ENCODE data around the gene DNLZ. TPM values are rescaled to one million over a fixed set of nuclear protein-coding genes. Genes with fewer than 3 reads are reported as not detected.
"Not testable (repeated sequence)": the region's sequence is repeated elsewhere in the genome, so short reads cannot be mapped to it uniquely, and the experiment has no call there.

DNLZ gene
- total RNA-seq, 1 experiment from 2014 or later: 15.0 TPM

GRCh38 chr9:136363949-136364748, 605 bp upstream of the DNLZ start:
- no peak for DNase-seq (ENCODE audit: extremely low read depth, low read depth)

GRCh38 chr9:136362450-136362784, 1.1 kb downstream of the DNLZ start:
- DNase-seq (ENCODE audit: extremely low read depth, low read depth): no peak

- no peak for DNase-seq (ENCODE audit: extremely low read depth, low read depth)
These were observed 1.6 kb downstream of the DNLZ start for GRCh38 chr9:136361754-136362449.

- no peak for DNase-seq (ENCODE audit: extremely low read depth, low read depth)
These were observed 2.3 kb downstream of the DNLZ start for GRCh38 chr9:136361047-136361753.

GRCh38 chr9:136359774-136360718, 3.5 kb downstream of the DNLZ start:
- no peak for DNase-seq (ENCODE audit: extremely low read depth, low read depth)

DNA sequence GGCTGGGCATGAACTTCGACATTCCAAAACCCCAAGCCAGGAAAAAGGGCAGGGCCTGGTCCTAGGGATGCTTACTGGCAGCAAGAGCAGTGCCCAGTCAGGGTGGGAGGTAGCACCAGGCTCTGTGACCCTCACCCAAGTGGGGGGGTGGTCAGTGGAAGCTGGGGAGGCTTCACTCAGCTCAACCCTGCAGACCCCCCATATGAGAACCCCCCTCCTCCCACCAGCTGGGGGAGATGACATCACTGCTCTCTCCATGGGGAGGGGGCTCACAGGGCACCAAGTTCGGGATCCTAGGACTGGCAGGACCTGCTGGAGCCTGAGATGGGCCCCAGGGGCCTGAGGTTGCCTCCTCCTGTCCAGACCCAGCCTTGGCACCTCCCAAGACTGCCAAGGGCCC, 4.7 kb downstream of the DNLZ start:
- DNase-seq (ENCODE audit: extremely low read depth, low read depth): no peak

GRCh38 chr9:136358016-136358415, 5.5 kb downstream of the DNLZ start:
- no peak for DNase-seq (ENCODE audit: extremely low read depth, low read depth)

- DNase-seq (ENCODE audit: extremely low read depth, low read depth): no peak
These were observed 6.3 kb downstream of the DNLZ start for GRCh38 chr9:136357202-136357725.

GRCh38 chr9:136355616-136356557, 7.7 kb downstream of the DNLZ start:
- DNase-seq (ENCODE audit: extremely low read depth, low read depth): no peak

DNA sequence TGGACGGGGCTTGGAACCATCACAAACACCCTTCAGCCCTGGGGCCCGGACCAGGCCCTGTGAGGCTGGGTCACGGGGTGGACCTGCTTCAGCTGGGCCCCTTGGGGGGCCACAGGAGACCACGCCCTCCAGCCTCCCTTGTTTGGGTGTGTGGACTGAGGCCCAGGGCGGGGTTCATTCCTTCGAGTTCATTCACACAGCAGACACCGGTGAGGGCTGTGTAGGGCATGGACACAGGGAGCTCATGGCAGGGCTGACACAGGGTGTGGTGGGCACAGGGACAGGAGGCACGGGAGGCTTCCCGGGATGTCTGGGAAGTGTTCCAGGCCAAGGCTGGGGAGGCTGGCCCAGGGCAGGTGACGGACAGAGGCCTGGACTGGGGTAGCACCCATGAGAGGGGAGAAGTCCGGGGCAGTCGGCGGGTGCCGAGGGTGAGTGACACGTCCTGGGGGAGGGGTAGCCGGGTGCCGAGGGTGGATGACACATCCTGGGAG, 8.9 kb downstream of the DNLZ start:
- no peak for DNase-seq (ENCODE audit: extremely low read depth, low read depth)

- no peak for DNase-seq (ENCODE audit: extremely low read depth, low read depth)
These were observed 9.6 kb downstream of the DNLZ start for GRCh38 chr9:136353757-136354488.

DNA sequence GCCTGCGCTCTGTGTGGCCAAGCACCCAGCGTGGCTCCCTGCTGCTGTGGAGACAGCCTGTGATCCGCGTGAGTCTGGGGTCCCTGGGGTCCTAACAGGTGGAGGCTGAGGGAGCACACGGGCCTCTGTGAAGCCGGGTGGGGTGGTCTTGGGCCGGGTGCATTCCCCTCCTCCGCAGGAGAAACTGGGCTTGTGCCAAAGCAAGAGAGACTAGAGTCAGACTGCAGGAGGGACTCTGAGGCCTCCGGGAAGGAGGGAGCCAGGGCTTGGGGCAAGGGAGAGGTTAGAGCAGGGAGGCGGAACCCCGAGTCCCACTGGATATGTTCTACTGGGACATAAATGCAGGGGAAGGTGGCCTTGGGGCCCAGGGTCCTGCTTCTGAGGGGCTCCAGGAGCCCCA, 10.5 kb downstream of the DNLZ start:
- no peak for DNase-seq (ENCODE audit: extremely low read depth, low read depth)

DNA sequence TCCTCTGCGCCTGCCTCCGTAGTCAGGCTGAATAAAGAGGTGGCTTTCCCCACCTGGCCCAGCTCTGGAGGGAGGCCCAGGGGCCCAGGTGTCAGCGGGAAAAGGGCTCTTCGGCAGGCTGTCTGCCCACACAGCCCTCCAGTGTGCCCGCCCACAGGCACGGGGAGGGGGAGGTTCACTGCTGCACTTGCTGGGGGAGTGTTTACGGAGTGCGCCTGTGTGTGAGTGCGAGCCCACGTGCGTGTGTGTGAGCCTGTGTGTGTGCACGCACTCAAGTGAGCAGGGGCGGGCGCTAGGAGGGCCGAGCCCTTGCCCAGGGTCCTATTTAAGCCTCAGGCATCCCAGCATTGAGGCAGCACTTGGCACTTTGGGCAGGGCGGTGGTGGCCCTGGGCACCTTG, 10.9 kb downstream of the DNLZ start:
- no peak for DNase-seq (ENCODE audit: extremely low read depth, low read depth)

DNA sequence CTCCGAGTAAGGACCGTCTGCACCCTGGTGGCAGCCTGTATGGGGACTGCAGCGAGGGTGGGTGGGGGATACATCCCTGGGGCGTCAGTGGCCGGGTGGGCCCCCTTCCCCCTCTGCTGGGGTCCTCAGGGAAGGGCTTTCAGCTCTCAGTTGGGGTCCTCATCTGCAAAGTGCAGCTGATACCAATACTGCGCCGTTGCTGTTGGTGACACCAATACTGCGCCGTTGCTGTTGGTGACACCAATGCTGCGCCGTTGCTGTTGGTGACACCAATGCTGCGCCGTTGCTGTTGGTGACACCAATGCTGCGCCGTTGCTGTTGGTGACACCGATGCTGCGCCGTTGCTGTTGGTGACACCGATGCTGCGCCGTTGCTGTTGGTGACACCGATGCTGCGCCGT, 11.7 kb downstream of the DNLZ start:
- DNase-seq (ENCODE audit: extremely low read depth, low read depth): not testable (repeated sequence)

- no peak for DNase-seq (ENCODE audit: extremely low read depth, low read depth)
These were observed 12.2 kb downstream of the DNLZ start for GRCh38 chr9:136351252-136351800.

DNA sequence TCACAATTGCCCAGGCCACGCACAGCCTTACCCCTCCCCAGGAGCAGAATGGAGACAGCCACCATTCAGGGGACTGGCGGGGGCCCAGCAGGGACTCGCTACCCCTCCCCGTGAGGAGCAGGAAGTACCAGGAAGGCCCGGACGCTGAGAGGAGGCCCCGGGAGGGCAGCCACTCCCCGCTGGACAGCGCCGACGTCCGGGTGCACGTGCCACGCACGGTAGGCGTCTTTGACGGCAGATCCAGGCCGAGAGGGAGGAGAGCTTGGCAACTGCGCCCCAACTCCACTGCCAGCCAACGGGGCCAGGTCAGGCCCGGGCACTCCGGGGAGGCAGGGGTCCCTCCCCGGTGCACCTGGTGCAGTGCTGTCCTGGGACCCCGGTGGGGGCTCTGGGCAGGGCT, 14.0 kb downstream of the DNLZ start:
- DNase-seq (ENCODE audit: extremely low read depth, low read depth): no peak

DNA sequence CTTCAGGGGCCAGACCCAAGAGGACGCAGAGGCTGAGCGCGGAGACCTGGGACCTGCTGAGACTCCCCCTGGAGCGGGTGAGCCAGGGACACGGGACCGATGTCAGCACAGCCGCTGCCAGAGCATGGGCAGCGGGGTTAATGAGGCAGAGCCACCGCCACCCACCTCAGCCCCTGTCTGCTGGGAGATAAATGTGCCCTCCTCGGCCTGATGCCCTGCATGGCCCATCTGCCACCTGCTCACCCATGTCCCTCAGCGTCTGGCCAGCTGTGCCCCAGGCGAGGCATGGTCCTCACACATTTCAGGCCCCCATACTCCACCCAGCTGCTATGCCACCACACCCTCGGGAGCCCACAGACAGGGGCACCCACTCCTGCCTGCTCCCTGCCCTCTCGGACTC, 14.9 kb downstream of the DNLZ start:
- DNase-seq (ENCODE audit: extremely low read depth, low read depth): no peak
